Calu3 (cell line): ENCODE data around the gene TMEM165. TPM values are rescaled to one million over a fixed set of nuclear protein-coding genes. Genes with fewer than 3 reads are reported as not detected.
A peak's percentile ranks its signal among the peaks of the same experiment; 100 is the strongest.

Source experiments
- BruUV-seq: library from RNA; stranded (reverse); fragments of 400-500 nt; replicated peaks from 2 replicates; lab custom pipeline; 2021; lab: Mats Ljungman, UMichigan
- CTCF ChIA-PET: fragments of 300-600 bp; sonication (Branson Sonifier 250); formaldehyde crosslinking; loops from one replicate; lab custom pipeline; 2022; ENCODE audit warnings: antibody characterized with exemption; lab: Charles Lee
- DNase-seq: peaks from one replicate; pipeline ENCODE4 v3.0.0; 2022
- H3K27ac Mint-ChIP-seq: one replicate; pipeline ENCODE4 v1.8.0; 2022; ENCODE audit warnings: mixed read lengths; ENCODE audit not compliant: unreplicated experiment
- H3K27me3 Mint-ChIP-seq: one replicate; pipeline ENCODE4 v1.8.0; 2022; ENCODE audit warnings: mixed read lengths; ENCODE audit not compliant: unreplicated experiment
- H3K36me3 Mint-ChIP-seq: one replicate; pipeline ENCODE4 v1.8.0; 2022; ENCODE audit warnings: mild to moderate bottlenecking, moderate library complexity, mixed read lengths; ENCODE audit not compliant: insufficient read depth, unreplicated experiment
- H3K4me1 Mint-ChIP-seq: one replicate; pipeline ENCODE4 v1.8.0; 2022; ENCODE audit warnings: mild to moderate bottlenecking, low read depth, mixed read lengths; ENCODE audit not compliant: unreplicated experiment
- H3K4me3 Mint-ChIP-seq: one replicate; pipeline ENCODE4 v1.8.0; 2022; ENCODE audit warnings: mild to moderate bottlenecking, low read depth, moderate library complexity, mixed read lengths; ENCODE audit not compliant: unreplicated experiment
- H3K9me3 Mint-ChIP-seq: one replicate; pipeline ENCODE4 v1.8.0; 2022; ENCODE audit warnings: low read depth, mixed read lengths; ENCODE audit not compliant: unreplicated experiment
- intact Hi-C: fragments of 100-400 bp; cut with micrococcal nuclease; formaldehyde crosslinking; loops from one replicate; pipeline ENCODE4 v1.10.0; 2022; ENCODE audit not compliant: unreplicated experiment
- total RNA-seq: library from RNA; stranded (reverse); gene quantifications from 2 replicates; pipeline ENCODE4 v1.2.3, GENCODE V29; 2022
- TF ChIP-seq, protein P1 (sequence below): fragments of 200-600 bp; IDR thresholded peaks from one replicate; pipeline ENCODE4 v1.8.0; 2022; ENCODE audit warnings: antibody characterized with exemption; ENCODE audit not compliant: unreplicated experiment

Gene TMEM165
- total RNA-seq, 1 experiment from 2014 or later, result 96.6 TPM

DNA sequence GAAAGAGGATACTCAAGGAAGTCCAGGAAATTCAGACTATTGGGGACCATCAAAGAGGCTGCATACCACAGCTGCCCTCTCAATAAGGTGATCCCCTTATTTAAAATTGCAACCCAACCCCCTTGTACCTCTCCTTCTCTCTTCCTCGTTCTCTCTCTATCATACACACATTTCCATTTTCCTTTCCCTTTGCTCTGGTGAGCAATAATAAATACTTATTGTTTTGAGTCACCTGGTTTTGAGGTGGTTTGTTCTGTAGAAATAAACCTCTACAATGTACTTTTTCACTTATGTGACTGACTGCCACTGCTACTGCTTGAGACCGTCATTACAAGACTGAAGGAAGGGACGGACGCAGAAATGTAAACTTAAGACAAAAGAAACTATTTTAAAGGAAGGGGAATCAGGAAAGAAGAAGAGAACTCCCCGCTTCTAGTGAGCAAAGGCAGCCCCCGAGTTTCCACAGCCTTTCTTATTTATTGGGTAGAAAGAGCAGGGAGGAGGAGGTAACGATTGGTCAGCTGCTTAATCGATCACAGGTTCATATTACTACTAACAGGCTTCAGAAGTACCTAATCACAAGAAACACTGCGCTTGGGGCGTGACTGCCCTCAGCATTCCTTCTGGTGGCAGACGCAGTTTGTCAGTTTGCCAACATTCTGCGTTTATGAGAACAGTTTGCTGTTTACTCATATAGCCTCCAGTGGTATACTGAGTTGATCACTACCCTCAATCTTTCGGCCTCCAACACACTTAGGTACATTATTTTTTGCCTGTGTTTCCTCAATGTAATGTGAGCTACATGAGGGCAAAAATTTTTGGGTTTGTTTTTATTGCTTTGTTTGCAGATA is 16.9 kb upstream of the TMEM165 start:
- H3K9me3 Mint-ChIP-seq, result peaks cover 2% of the 10 kb centered on the region
- CTCF ChIA-PET, result interaction anchor here (0.6 kb wide), 1 partner anchor 11 kb away, joined by 4 read pairs; no protein-coding TSS in a partner anchor
- BruUV-seq, result no TSS peak
- TF ChIP-seq, protein P1, sequence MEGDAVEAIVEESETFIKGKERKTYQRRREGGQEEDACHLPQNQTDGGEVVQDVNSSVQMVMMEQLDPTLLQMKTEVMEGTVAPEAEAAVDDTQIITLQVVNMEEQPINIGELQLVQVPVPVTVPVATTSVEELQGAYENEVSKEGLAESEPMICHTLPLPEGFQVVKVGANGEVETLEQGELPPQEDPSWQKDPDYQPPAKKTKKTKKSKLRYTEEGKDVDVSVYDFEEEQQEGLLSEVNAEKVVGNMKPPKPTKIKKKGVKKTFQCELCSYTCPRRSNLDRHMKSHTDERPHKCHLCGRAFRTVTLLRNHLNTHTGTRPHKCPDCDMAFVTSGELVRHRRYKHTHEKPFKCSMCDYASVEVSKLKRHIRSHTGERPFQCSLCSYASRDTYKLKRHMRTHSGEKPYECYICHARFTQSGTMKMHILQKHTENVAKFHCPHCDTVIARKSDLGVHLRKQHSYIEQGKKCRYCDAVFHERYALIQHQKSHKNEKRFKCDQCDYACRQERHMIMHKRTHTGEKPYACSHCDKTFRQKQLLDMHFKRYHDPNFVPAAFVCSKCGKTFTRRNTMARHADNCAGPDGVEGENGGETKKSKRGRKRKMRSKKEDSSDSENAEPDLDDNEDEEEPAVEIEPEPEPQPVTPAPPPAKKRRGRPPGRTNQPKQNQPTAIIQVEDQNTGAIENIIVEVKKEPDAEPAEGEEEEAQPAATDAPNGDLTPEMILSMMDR, result no peak
- peaks cover 6% of the 10 kb centered on the region for H3K36me3 Mint-ChIP-seq
- peak overlapping the region; percentile 71 for H3K27ac Mint-ChIP-seq
- H3K27me3 Mint-ChIP-seq, result no peaks in the 10 kb centered on the region
- intact Hi-C loops, result no loop called here
- H3K4me1 Mint-ChIP-seq, result peaks cover 19% of the 10 kb centered on the region
- peak overlapping the region; percentile 62 for H3K4me3 Mint-ChIP-seq
- peak; percentile 68 for DNase-seq

DNA sequence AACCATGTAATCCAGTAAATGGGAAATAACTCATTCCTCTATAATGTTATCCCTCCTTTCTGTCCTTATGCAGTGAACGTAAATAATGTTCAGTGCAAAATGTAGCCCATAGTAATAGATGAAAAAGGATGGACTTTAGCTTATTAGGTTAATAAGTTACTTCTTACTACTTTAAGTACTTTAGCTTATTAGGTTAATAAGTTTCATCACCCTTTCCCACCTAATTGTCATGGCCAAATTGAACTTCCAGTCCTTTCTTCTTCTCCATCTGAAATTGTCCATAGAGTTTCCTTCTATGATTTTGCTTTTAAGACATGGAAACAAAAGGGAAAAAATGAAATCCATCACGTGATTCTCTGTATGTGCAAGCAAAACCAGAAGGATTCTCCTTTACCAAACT is 15.2 kb upstream of the TMEM165 start:
- no peak for DNase-seq
- CTCF ChIA-PET, result no interaction called here
- peaks cover 19% of the 10 kb centered on the region for H3K4me1 Mint-ChIP-seq
- BruUV-seq, result no TSS peak
- intact Hi-C loops, result no loop called here
- H3K36me3 Mint-ChIP-seq, result peaks cover 6% of the 10 kb centered on the region
- no peak overlapping the region for H3K27ac Mint-ChIP-seq
- no peaks in the 10 kb centered on the region for H3K27me3 Mint-ChIP-seq
- TF ChIP-seq, protein P1, result no peak
- no peak overlapping the region for H3K4me3 Mint-ChIP-seq
- H3K9me3 Mint-ChIP-seq, result peaks cover 2% of the 10 kb centered on the region

DNA sequence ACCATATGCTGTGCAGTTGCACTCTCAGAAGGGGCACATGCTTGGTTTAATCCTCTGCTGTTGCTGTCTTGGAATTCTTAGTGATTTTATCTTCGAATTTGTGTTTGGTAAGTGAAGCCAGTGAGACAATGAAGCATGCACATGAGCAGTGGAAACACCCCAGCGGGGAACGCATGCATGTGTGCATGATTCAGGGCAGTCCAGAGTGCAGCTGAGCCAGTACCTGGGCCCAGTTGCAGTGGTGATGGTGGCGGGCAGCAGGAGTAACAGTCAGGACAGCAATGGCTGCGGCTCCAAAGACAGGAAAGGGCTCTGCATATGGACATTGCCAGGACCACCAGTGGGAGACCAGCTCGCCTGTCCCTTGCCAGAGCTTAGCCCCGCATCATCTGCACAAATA is 14.3 kb upstream of the TMEM165 start:
- CTCF ChIA-PET, result no interaction called here
- H3K27me3 Mint-ChIP-seq, result no peaks in the 10 kb centered on the region
- BruUV-seq, result no TSS peak

DNA sequence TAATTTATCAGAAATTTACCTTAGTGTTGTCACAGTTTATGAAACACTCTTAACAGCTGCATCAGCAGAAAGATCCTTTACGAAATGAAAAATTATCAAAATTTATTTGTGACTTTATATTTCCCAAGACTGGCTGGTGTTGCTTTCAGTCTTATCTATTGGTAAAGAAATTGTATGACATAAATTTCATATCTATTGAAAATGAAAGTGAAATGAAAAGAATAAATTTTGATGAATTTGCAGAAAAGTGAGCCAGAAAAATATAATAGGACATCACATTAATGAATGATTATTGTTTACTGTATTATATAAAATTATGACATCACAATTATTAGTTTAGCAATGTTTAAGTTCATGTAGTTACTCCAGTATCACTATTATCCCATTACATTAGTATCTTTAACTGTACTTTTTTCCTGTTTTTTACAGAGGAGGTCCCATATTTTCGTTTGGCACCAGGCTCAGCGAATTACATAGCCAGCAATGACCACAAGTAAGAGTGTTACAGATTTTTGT is 13.2 kb upstream of the TMEM165 start:
- Mint-ChIP-seq H3K4me1 (peaks cover 19% of the 10 kb centered on the region), H3K36me3 (peaks cover 6% of the 10 kb centered on the region), H3K9me3 (no peaks in the 10 kb centered on the region), H3K27ac (no peak overlapping the region), H3K4me3 (no peak overlapping the region), H3K27me3 (no peaks in the 10 kb centered on the region)
- CTCF ChIA-PET, result no interaction called here
- no TSS peak for BruUV-seq
- intact Hi-C loops, result no loop called here
- DNase-seq, result no peak
- TF ChIP-seq, protein P1, result no peak

More for the DNA sequence above, 14.3 kb upstream of the TMEM165 start:
- H3K27ac Mint-ChIP-seq, result no peak overlapping the region
- DNase-seq, result no peak
- intact Hi-C loops, result no loop called here
- TF ChIP-seq, protein P1, result no peak
- peaks cover 19% of the 10 kb centered on the region for H3K4me1 Mint-ChIP-seq
- peaks cover 6% of the 10 kb centered on the region for H3K36me3 Mint-ChIP-seq
- no peak overlapping the region for H3K4me3 Mint-ChIP-seq
- peaks cover 2% of the 10 kb centered on the region for H3K9me3 Mint-ChIP-seq
